SK-N-SH treated with all-trans-retinoic acid at 6 μM for 48 hours (cell line): ENCODE results near the gene ZMYND19.

ENCODE experiments used
- ARNTL ChIP-seq: fragments of 450-650 bp; formaldehyde crosslinking; IDR thresholded peaks from 2 replicates; pipeline ENCODE4 v1.5.0; 2020; ENCODE audit warnings: low read depth, mild to moderate bottlenecking, moderate library complexity, borderline replicate concordance
- CREB5 ChIP-seq: fragments of 250-450 bp; sonication (Bioruptor Pico); IDR thresholded peaks from 2 replicates; pipeline ENCODE4 v1.5.1; 2020; ENCODE audit warnings: low read depth, mild to moderate bottlenecking, moderate library complexity
- CSRNP3 ChIP-seq: fragments of 250-450 bp; sonication (Bioruptor Pico); IDR thresholded peaks from 2 replicates; pipeline ENCODE4 v1.5.1; 2021; ENCODE audit warnings: mild to moderate bottlenecking, moderate library complexity
- ESRRG ChIP-seq: fragments of 250-450 bp; sonication (Bioruptor Pico); IDR thresholded peaks from 2 replicates; pipeline ENCODE4 v1.6.1; 2021; ENCODE audit warnings: mild to moderate bottlenecking
- PATZ1 ChIP-seq: fragments of 250-450 bp; sonication (Bioruptor Pico); IDR thresholded peaks from 2 replicates; pipeline ENCODE4 v1.8.0; 2020; ENCODE audit warnings: mild to moderate bottlenecking, moderate library complexity, borderline replicate concordance
- RARB ChIP-seq: fragments of 250-450 bp; sonication (Bioruptor Pico); IDR thresholded peaks from 2 replicates; pipeline ENCODE4 v1.8.0; 2021; ENCODE audit warnings: mild to moderate bottlenecking, moderate library complexity
- TCF4 ChIP-seq: fragments of 250-450 bp; sonication (Bioruptor Pico); IDR thresholded peaks from 2 replicates; pipeline ENCODE4 v1.8.0; 2021; ENCODE audit warnings: mild to moderate bottlenecking, moderate library complexity, borderline replicate concordance
- ZC3H10 ChIP-seq: fragments of 250-450 bp; sonication (Bioruptor Pico); IDR thresholded peaks from 2 replicates; pipeline ENCODE4 v1.5.1; 2021; ENCODE audit warnings: mild to moderate bottlenecking, moderate library complexity
- ZFP3 ChIP-seq: fragments of 250-450 bp; sonication (Bioruptor Pico); IDR thresholded peaks from 2 replicates; pipeline ENCODE4 v1.5.0; 2020; ENCODE audit warnings: mild to moderate bottlenecking, moderate library complexity

GRCh38 chr9:137598943-137599342, 8.6 kb upstream of the ZMYND19 start:
- no peak for TF ChIP-seq ARNTL (CRISPR knock-in tag)
- no peak for TF ChIP-seq TCF4 (CRISPR knock-in tag)
- no peak for TF ChIP-seq ESRRG (CRISPR knock-in tag)
- TF ChIP-seq CREB5 (CRISPR knock-in tag) = no peak
- TF ChIP-seq ZC3H10 (CRISPR knock-in tag) = no peak
- TF ChIP-seq CSRNP3 = no peak
- no peak for TF ChIP-seq ZFP3
- TF ChIP-seq PATZ1 (CRISPR knock-in tag) = no peak
- TF ChIP-seq RARB (CRISPR knock-in tag) = no peak
